ENCODE data around the gene MRRF. TPM values are rescaled to one million over a fixed set of nuclear protein-coding genes. Genes with fewer than 3 reads are reported as not detected.

MRRF gene
- total and polyA plus RNA-seq, 2 donors (not counting 3 experiments of a cell fraction or from before 2014, with no cell fraction given), result 27.2 to 36.4 TPM

DNA sequence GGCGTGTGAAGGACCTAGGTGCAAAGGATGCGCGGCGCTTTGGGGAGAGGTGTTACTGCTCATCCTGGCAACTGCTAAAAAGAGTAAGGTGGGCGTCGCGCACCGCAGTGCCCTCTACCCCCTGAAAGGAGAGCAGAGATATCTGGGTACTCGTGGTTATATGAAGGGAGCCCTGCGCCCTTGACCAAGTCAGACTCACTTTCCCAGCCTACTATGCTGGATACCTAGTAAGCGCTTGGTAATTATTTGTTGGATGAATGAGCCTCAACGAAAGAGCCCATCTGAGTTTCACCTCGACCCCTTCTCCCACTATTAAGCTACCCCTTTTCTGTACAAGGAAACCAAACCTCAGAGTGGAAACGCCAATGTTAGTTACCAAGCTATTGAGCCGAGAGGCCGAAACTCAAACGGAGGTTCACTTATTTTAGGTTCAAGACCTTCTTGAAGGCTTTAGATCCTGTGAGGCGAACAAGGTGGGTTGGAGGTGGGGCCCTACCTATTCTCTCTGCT lies 44.0 kb upstream of the MRRF start:
- FAIRE-seq (no peak), DNase-seq (ENCODE audit: low read depth, low spot score) (no peak)
- intact Hi-C loops (cut with micrococcal nuclease) (no loop called here), dilution Hi-C loops (cut with MboI; ENCODE audit: extremely low pct_ligation_motif_present, low sequenced_read_pairs) (no loop called here)
- Histone ChIP-seq H3K9ac (replicated peaks; ENCODE audit: extremely low read depth, insufficient read depth, low read length) (no peak overlapping the region), H3K9me1 (replicated peaks; ENCODE audit: control insufficient read depth, extremely low read depth, insufficient read depth, low read length) (no peaks in the 10 kb centered on the region), H3K4me3 (replicated peaks in 1 of 3; ENCODE audit: insufficient read depth in 1 of 3, low read depth in 1 of 3, low read length in 3 of 3) (no peak overlapping the region), H3K27ac (ENCODE audit: insufficient read depth, low read depth, low read length) (no peak overlapping the region), H4K20me1 (replicated peaks; ENCODE audit: control insufficient read depth, extremely low read depth, insufficient read depth, low read length) (no peaks in the 10 kb centered on the region), H3K9me3 (replicated peaks; ENCODE audit: control insufficient read depth, insufficient read depth, low read length) (no peaks in the 10 kb centered on the region), H3K27me3 (ENCODE audit: control insufficient read depth in 2 of 2, insufficient read depth in 2 of 2, low read length in 2 of 2) (peaks cover 21 to 27% of the 10 kb centered on the region in 2 experiments), H3K36me3 (ENCODE audit: control insufficient read depth in 2 of 2, extremely low read depth in 1 of 2, insufficient read depth in 2 of 2, low read length in 2 of 2) (no peaks in the 10 kb centered on the region), H2AFZ (ENCODE audit: low read depth, low read length) (no peak overlapping the region), H3K4me1 (ENCODE audit: control insufficient read depth, extremely low read depth, insufficient read depth, low read length) (peaks cover 9% of the 10 kb centered on the region), H3K79me2 (ENCODE audit: control insufficient read depth, insufficient read depth, low read length) (no peaks in the 10 kb centered on the region), H3K4me2 (ENCODE audit: insufficient read depth, low read length) (no peak overlapping the region)
- CTCF ChIA-PET, result interaction anchor here (1.0 to 1.3 kb wide), 4 partner anchors 87 to 130 kb away, joined by 3 to 4 read pairs (median 3); no protein-coding TSS in a partner anchor
- TF ChIP-seq POLR2A (IDR thresholded peaks at IDR 0.05; ENCODE audit: low read depth, low read length), result no peak
- no peak for TF ChIP-seq FOS (IDR thresholded peaks at IDR 0.05; ENCODE audit: borderline replicate concordance, insufficient read depth, low read length)
- no peak for TF ChIP-seq JUN (IDR thresholded peaks at IDR 0.05; ENCODE audit: borderline replicate concordance, insufficient read depth, insufficient read length, low read depth)
- TF ChIP-seq POLR2AphosphoS5 (IDR thresholded peaks at IDR 0.05; ENCODE audit: insufficient read depth, low read depth, low read length), result no peak
- TF ChIP-seq, protein P1, sequence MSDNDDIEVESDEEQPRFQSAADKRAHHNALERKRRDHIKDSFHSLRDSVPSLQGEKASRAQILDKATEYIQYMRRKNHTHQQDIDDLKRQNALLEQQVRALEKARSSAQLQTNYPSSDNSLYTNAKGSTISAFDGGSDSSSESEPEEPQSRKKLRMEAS (IDR thresholded peaks at IDR 0.05; ENCODE audit: insufficient read depth, insufficient read length), result no peak
- TF ChIP-seq, protein P2, sequence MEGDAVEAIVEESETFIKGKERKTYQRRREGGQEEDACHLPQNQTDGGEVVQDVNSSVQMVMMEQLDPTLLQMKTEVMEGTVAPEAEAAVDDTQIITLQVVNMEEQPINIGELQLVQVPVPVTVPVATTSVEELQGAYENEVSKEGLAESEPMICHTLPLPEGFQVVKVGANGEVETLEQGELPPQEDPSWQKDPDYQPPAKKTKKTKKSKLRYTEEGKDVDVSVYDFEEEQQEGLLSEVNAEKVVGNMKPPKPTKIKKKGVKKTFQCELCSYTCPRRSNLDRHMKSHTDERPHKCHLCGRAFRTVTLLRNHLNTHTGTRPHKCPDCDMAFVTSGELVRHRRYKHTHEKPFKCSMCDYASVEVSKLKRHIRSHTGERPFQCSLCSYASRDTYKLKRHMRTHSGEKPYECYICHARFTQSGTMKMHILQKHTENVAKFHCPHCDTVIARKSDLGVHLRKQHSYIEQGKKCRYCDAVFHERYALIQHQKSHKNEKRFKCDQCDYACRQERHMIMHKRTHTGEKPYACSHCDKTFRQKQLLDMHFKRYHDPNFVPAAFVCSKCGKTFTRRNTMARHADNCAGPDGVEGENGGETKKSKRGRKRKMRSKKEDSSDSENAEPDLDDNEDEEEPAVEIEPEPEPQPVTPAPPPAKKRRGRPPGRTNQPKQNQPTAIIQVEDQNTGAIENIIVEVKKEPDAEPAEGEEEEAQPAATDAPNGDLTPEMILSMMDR (IDR thresholded peaks at IDR 0.05; ENCODE audit: extremely low read depth in 1 of 2, insufficient read depth in 1 of 2, low read depth in 1 of 2, low read length in 2 of 2), result no peak
- TF ChIP-seq GATA2 (IDR thresholded peaks at IDR 0.05; ENCODE audit: insufficient read depth, insufficient read length, low read depth, low read length), result no peak
- TF ChIP-seq EZH2 (IDR thresholded peaks at IDR 0.05; ENCODE audit: borderline replicate concordance, low read depth, low read length, severe bottlenecking), result no peak
- no peak for TF ChIP-seq MYC (IDR thresholded peaks at IDR 0.05; ENCODE audit: low read depth, low read length)
- BruUV-seq (replicated peaks), result no TSS peak
- POLR2A ChIA-PET, result no interaction called here

Measured in endothelial cell of umbilical vein (primary cell).